Measurements from ENCODE around the gene GSTM4.

- no peak for TF ChIP-seq EP300 (IDR thresholded peaks at IDR 0.05)
- TF ChIP-seq, protein P1, sequence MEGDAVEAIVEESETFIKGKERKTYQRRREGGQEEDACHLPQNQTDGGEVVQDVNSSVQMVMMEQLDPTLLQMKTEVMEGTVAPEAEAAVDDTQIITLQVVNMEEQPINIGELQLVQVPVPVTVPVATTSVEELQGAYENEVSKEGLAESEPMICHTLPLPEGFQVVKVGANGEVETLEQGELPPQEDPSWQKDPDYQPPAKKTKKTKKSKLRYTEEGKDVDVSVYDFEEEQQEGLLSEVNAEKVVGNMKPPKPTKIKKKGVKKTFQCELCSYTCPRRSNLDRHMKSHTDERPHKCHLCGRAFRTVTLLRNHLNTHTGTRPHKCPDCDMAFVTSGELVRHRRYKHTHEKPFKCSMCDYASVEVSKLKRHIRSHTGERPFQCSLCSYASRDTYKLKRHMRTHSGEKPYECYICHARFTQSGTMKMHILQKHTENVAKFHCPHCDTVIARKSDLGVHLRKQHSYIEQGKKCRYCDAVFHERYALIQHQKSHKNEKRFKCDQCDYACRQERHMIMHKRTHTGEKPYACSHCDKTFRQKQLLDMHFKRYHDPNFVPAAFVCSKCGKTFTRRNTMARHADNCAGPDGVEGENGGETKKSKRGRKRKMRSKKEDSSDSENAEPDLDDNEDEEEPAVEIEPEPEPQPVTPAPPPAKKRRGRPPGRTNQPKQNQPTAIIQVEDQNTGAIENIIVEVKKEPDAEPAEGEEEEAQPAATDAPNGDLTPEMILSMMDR (IDR thresholded peaks at IDR 0.05) = no peak
Observed at GRCh38 chr1:109622137-109622892, 33.6 kb upstream of the GSTM4 start.
